Endothelial cell of umbilical vein (primary cell): ENCODE data around the gene PHAF1. TPM values are rescaled to one million over a fixed set of nuclear protein-coding genes. Genes with fewer than 3 reads are reported as not detected.

Experiments used
- BruUV-seq: library from RNA; stranded (reverse); fragments of 400-500 nt; replicated peaks from 2 replicates; lab custom pipeline; 2021; lab: Mats Ljungman, UMichigan
- CTCF ChIA-PET: fragments of 300-600, 350-600 bp; sonication (Branson Sonifier 250); formaldehyde crosslinking; loops from one replicate; lab custom pipeline; 2021; ENCODE audit warnings: antibody characterized with exemption, inconsistent platforms; lab: Charles Lee
- POLR2A ChIA-PET: fragments of 300-600, 350-600 bp; sonication (Branson Sonifier 250); formaldehyde crosslinking; loops from one replicate; lab custom pipeline; 2021; ENCODE audit warnings: antibody characterized with exemption, inconsistent platforms; lab: Charles Lee
- DNase-seq: peaks from one replicate; pipeline ENCODE4 v3.0.0-alpha.2; 2011; ENCODE audit warnings: low read depth, low spot score
- FAIRE-seq: peaks from 2 replicates; lab custom pipeline; 2011; peaks lifted over from hg19 to GRCh38; lab: Jason Lieb, UNC
- H2AFZ ChIP-seq: 2 replicates; pipeline ENCODE4 v1.6.0; 2012; ENCODE audit warnings: low read depth, low read length, control low read depth, inconsistent platforms
- H3K27ac ChIP-seq: 2 replicates; pipeline ENCODE4 v1.5.1; 2011; ENCODE audit warnings: low read depth, mild to moderate bottlenecking, control low read depth, low read length, moderate library complexity; ENCODE audit not compliant: insufficient read depth
- H3K27me3 ChIP-seq, 2 experiments: 2 replicates each; pipeline versions ENCODE4 v1.6.0 to v1.6.1; 2011; ENCODE audit warnings: low read length in 2 of 2, mixed read lengths in 1 of 2; ENCODE audit not compliant: control insufficient read depth in 2 of 2, insufficient read depth in 2 of 2
- H3K36me3 ChIP-seq, 2 experiments: 2 replicates in 1 of 2; 3 replicates in 1 of 2; pipeline ENCODE4 v1.5.1; 2011; ENCODE audit warnings: low read length in 2 of 2, mild to moderate bottlenecking in 1 of 2, moderate library complexity in 1 of 2; ENCODE audit not compliant: control insufficient read depth in 2 of 2, insufficient read depth in 2 of 2; ENCODE audit errors: extremely low read depth in 1 of 2
- H3K4me1 ChIP-seq: 3 replicates; pipeline ENCODE4 v1.5.1; 2011; ENCODE audit warnings: mild to moderate bottlenecking, low read length; ENCODE audit not compliant: control insufficient read depth, insufficient read depth; ENCODE audit errors: extremely low read depth
- H3K4me2 ChIP-seq: 2 replicates; pipeline ENCODE4 v1.6.1; 2011; ENCODE audit warnings: low read length, control low read depth, mixed read lengths; ENCODE audit not compliant: insufficient read depth
- H3K4me3 ChIP-seq, 3 experiments: fragments of 200-600 bp in 1 of 3; sonication (generic), shearing (Covaris generic) in 1 of 3; replicated peaks in 1 of 3; 2 replicates each; pipeline ENCODE4 v1.5.1; 2011 to 2016; ENCODE audit warnings: control low read depth in 3 of 3, low read length in 3 of 3, mild to moderate bottlenecking in 2 of 3, inconsistent platforms in 1 of 3, low read depth in 1 of 3, moderate library complexity in 1 of 3; ENCODE audit not compliant: insufficient read depth in 1 of 3
- H3K79me2 ChIP-seq: 2 replicates; pipeline ENCODE4 v1.6.0; 2012; ENCODE audit warnings: low read length, inconsistent platforms; ENCODE audit not compliant: control insufficient read depth, insufficient read depth
- H3K9ac ChIP-seq: replicated peaks from 2 replicates; pipeline ENCODE3; 2011; ENCODE audit warnings: low read length, control low read depth; ENCODE audit not compliant: insufficient read depth; ENCODE audit errors: extremely low read depth
- H3K9me1 ChIP-seq: replicated peaks from 3 replicates; pipeline ENCODE4 v1.6.0; 2011; ENCODE audit warnings: mild to moderate bottlenecking, low read length; ENCODE audit not compliant: control insufficient read depth, insufficient read depth; ENCODE audit errors: extremely low read depth
- H3K9me3 ChIP-seq: replicated peaks from 2 replicates; pipeline ENCODE4 v1.5.1; 2012; ENCODE audit warnings: low read length, inconsistent platforms; ENCODE audit not compliant: control insufficient read depth, insufficient read depth
- H4K20me1 ChIP-seq: replicated peaks from 2 replicates; pipeline ENCODE3; 2011; ENCODE audit warnings: mild to moderate bottlenecking, low read length; ENCODE audit not compliant: control insufficient read depth, insufficient read depth; ENCODE audit errors: extremely low read depth
- EZH2 ChIP-seq: IDR thresholded peaks from 2 replicates; pipeline ENCODE4 v1.6.1; 2012; ENCODE audit warnings: borderline replicate concordance, low read depth, mild to moderate bottlenecking, moderate library complexity, low read length, inconsistent platforms; ENCODE audit not compliant: severe bottlenecking
- FOS ChIP-seq: IDR thresholded peaks from 2 replicates; pipeline ENCODE4 v1.6.1; 2011; ENCODE audit warnings: mild to moderate bottlenecking, low read length, moderate library complexity, borderline replicate concordance; ENCODE audit not compliant: insufficient read depth
- GATA2 ChIP-seq: IDR thresholded peaks from 2 replicates; pipeline ENCODE4 v1.7.0; 2011; ENCODE audit warnings: low read depth, mild to moderate bottlenecking, moderate library complexity, mixed read lengths, low read length; ENCODE audit not compliant: insufficient read length, insufficient read depth
- JUN ChIP-seq: IDR thresholded peaks from 2 replicates; pipeline ENCODE4 v1.6.1; 2011; ENCODE audit warnings: borderline replicate concordance, low read depth; ENCODE audit not compliant: insufficient read length, insufficient read depth
- MYC ChIP-seq: IDR thresholded peaks from one replicate; pipeline ENCODE4 v1.6.1; 2011; ENCODE audit warnings: mild to moderate bottlenecking, low read depth, low read length
- POLR2A ChIP-seq: IDR thresholded peaks from 2 replicates; pipeline ENCODE4 v1.6.1; 2012; ENCODE audit warnings: low read depth, mild to moderate bottlenecking, control low read depth, low read length
- POLR2AphosphoS5 ChIP-seq: IDR thresholded peaks from 2 replicates; pipeline ENCODE4 v1.6.1; 2012; ENCODE audit warnings: low read depth, mild to moderate bottlenecking, control low read depth, low read length, moderate library complexity; ENCODE audit not compliant: insufficient read depth
- dilution Hi-C: fragments of 300-500 bp; cut with MboI; formaldehyde crosslinking; loops from one replicate; pipeline ENCODE4 v1.15.0; 2019; ENCODE audit warnings: low sequenced_read_pairs; ENCODE audit not compliant: extremely low pct_ligation_motif_present
- intact Hi-C: fragments of 100-400 bp; cut with micrococcal nuclease; formaldehyde crosslinking; loops from one replicate; pipeline ENCODE4 v1.10.0; 2022
- polyA plus RNA-seq, 4 experiments: library from polyadenylated mRNA; depleted of rRNA in 3 of 4; stranded (reverse) in 3 of 4; unstranded in 1 of 4; fragments of >200 nt; gene quantifications; 2 replicates each; pipeline versions ENCODE4 v1.2.1 to v1.2.3, GENCODE V29; 2011 to 2012; ENCODE audit warnings: missing spikeins in 1 of 4
- total RNA-seq: library from RNA; stranded (reverse); gene quantifications from 2 replicates; pipeline ENCODE4 v1.2.3, GENCODE V29; 2021
- TF ChIP-seq, protein P1 (sequence below): IDR thresholded peaks from 2 replicates; pipeline ENCODE4 v1.6.1; 2011; ENCODE audit not compliant: insufficient read depth, insufficient read length
- TF ChIP-seq, protein P2 (sequence below), 2 donors: IDR thresholded peaks; 1 replicate in 1 of 2; 2 replicates in 1 of 2; pipeline ENCODE4 v1.5.1; 2011; ENCODE audit warnings: low read length in 2 of 2, mild to moderate bottlenecking in 2 of 2, moderate library complexity in 2 of 2, control low read depth in 1 of 2, inconsistent platforms in 1 of 2, low read depth in 1 of 2; ENCODE audit not compliant: insufficient read depth in 1 of 2; ENCODE audit errors: extremely low read depth in 1 of 2

Gene PHAF1
- total and polyA plus RNA-seq, 2 donors (not counting 3 experiments of a cell fraction or from before 2014, with no cell fraction given) = 18.5 to 21.9 TPM

DNA sequence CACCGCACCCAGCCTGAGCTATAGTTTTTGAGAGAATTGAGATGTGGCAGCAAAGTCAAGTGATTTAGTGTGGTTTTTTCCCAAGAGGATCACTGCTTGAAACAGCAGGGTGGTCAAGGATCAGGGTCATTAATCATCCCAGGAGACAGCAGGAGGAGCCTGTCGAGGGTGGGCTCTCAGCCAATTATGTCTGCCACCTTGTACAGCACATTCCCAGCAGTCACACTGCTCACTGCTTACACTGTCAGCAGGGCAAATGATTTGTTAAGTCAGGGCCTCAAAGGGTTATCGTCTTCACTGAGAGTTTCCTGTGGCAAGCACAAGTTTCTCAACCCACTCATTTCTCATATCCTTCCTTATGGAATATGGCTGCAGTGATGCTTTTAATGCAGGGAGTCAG lies 27.9 kb downstream of the PHAF1 start:
- Histone ChIP-seq H3K27me3 (no peaks in the 10 kb centered on the region), H3K4me1 (peaks cover 9% of the 10 kb centered on the region), H3K79me2 (no peaks in the 10 kb centered on the region), H3K4me2 (no peak overlapping the region), H3K27ac (no peak overlapping the region), H3K9me3 (no peaks in the 10 kb centered on the region), H3K9me1 (no peaks in the 10 kb centered on the region), H3K9ac (no peak overlapping the region), H4K20me1 (no peaks in the 10 kb centered on the region), H3K36me3 (peaks cover 0 to 29% of the 10 kb centered on the region in 2 experiments), H3K4me3 (no peak overlapping the region), H2AFZ (no peak overlapping the region)
- FAIRE-seq (peak; percentile 84), DNase-seq (peak; percentile 96)
- intact Hi-C loops = no loop called here
- BruUV-seq = no TSS peak
- ChIA-PET POLR2A (no interaction called here), CTCF (interaction anchor here (0.8 to 7.4 kb wide), 7 partner anchors 9 to 185 kb away, joined by 3 to 67 read pairs (median 3); no protein-coding TSS in a partner anchor)
- dilution Hi-C loops = no loop called here
- TF ChIP-seq FOS (no peak), POLR2AphosphoS5 (peak; percentile 63), GATA2 (peak; percentile 72)

DNA sequence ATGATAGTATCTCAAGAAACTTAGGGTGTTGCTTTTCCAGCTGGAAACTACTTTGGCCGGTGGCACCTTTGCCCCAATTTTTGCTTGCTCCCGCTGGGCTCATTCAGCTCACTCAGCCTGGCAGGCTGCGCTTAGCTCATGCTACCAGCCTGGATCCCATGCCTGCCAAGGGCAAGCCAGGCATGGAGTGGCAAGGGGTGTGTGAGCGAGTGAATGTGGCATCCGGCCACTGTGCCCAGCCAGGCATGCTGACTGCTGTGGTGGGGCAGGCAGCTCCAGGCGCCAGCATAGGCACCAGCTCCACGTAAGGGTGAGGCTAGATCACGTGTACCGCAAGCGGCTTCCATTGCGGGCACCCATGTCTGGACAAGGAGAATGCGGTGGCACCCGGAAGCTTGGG lies 31.6 kb downstream of the PHAF1 start:
- FAIRE-seq (no peak), DNase-seq (no peak)
- no peak overlapping the region for H3K27ac ChIP-seq
- H4K20me1 ChIP-seq = no peaks in the 10 kb centered on the region
- no peak overlapping the region for H2AFZ ChIP-seq
- H3K9ac ChIP-seq = no peak overlapping the region
- H3K36me3 ChIP-seq = peaks cover 2 to 49% of the 10 kb centered on the region in 2 experiments
- ChIA-PET CTCF (interaction anchor here (1.1 to 7.4 kb wide), 5 partner anchors 14 to 188 kb away, joined by 3 to 67 read pairs (median 3); partner anchors contain the start of genes CES3 and NOL3), POLR2A (interaction anchor here (0.7 kb wide), 1 partner anchor 10 kb away, joined by 4 read pairs; no protein-coding TSS in a partner anchor)
- no peak overlapping the region for H3K4me2 ChIP-seq
- dilution Hi-C loops (no loop called here), intact Hi-C loops (no loop called here)
- no peaks in the 10 kb centered on the region for H3K9me1 ChIP-seq
- no peak overlapping the region for H3K4me3 ChIP-seq
- no peak for TF ChIP-seq GATA2
- TF ChIP-seq JUN = no peak
- TF ChIP-seq, protein P1, sequence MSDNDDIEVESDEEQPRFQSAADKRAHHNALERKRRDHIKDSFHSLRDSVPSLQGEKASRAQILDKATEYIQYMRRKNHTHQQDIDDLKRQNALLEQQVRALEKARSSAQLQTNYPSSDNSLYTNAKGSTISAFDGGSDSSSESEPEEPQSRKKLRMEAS = no peak
- TF ChIP-seq FOS = no peak
- no peak for TF ChIP-seq EZH2
- TF ChIP-seq, protein P2, sequence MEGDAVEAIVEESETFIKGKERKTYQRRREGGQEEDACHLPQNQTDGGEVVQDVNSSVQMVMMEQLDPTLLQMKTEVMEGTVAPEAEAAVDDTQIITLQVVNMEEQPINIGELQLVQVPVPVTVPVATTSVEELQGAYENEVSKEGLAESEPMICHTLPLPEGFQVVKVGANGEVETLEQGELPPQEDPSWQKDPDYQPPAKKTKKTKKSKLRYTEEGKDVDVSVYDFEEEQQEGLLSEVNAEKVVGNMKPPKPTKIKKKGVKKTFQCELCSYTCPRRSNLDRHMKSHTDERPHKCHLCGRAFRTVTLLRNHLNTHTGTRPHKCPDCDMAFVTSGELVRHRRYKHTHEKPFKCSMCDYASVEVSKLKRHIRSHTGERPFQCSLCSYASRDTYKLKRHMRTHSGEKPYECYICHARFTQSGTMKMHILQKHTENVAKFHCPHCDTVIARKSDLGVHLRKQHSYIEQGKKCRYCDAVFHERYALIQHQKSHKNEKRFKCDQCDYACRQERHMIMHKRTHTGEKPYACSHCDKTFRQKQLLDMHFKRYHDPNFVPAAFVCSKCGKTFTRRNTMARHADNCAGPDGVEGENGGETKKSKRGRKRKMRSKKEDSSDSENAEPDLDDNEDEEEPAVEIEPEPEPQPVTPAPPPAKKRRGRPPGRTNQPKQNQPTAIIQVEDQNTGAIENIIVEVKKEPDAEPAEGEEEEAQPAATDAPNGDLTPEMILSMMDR (IDR thresholded peaks at IDR 0.05; ENCODE audit: extremely low read depth in 1 of 2, insufficient read depth in 1 of 2, low read depth in 1 of 2, low read length in 2 of 2) = no peak
- no peak for TF ChIP-seq POLR2A
- no peak for TF ChIP-seq POLR2AphosphoS5
- no peak for TF ChIP-seq MYC
- no TSS peak for BruUV-seq
- H3K79me2 ChIP-seq = no peaks in the 10 kb centered on the region
- no peaks in the 10 kb centered on the region for H3K27me3 ChIP-seq
- peaks cover 9% of the 10 kb centered on the region for H3K4me1 ChIP-seq
- H3K9me3 ChIP-seq = no peaks in the 10 kb centered on the region
